Upper lobe of right lung (tissue), 1 donor: Measurements from ENCODE around the gene CASQ2. TPM values are rescaled to one million over a fixed set of nuclear protein-coding genes. Genes with fewer than 3 reads are reported as not detected.

ENCODE experiments used
- ATAC-seq: fragments of 200-7000 bp; cut with Tn5 transposase; one replicate; pipeline ENCODE4 v1.9.1; 2020; ENCODE audit warnings: mild to moderate bottlenecking, moderate library complexity
- DNase-seq: peaks from one replicate; pipeline ENCODE4 v3.0.0-alpha.2; 2020
- H3K27ac ChIP-seq: fragments of 200-600 bp; one replicate; pipeline ENCODE4 v1.8.0; 2022
- H3K27me3 ChIP-seq: fragments of 200-600 bp; one replicate; pipeline ENCODE4 v1.8.0; 2022; ENCODE audit warnings: mild to moderate bottlenecking
- H3K36me3 ChIP-seq: fragments of 200-600 bp; one replicate; pipeline ENCODE4 v1.8.0; 2022
- H3K4me1 ChIP-seq: fragments of 200-600 bp; one replicate; pipeline ENCODE4 v1.8.0; 2022
- H3K4me3 ChIP-seq: fragments of 200-600 bp; one replicate; pipeline ENCODE4 v1.8.0; 2022; ENCODE audit warnings: mild to moderate bottlenecking
- H3K9me3 ChIP-seq: fragments of 200-600 bp; one replicate; pipeline ENCODE4 v1.8.0; 2022
- CTCF ChIP-seq: fragments of 200-600 bp; IDR thresholded peaks from one replicate; pipeline ENCODE4 v1.8.0; 2022; ENCODE audit warnings: antibody characterized with exemption
- intact Hi-C: fragments of 100-400 bp; cut with DNase I; formaldehyde crosslinking; loops from one replicate; pipeline ENCODE4 v1.11.0; 2022
- total RNA-seq: library from RNA; stranded (reverse); fragmentation: NEBNext Ultra II Directional; extraction: Animal tissue kit (Norgen Biotek cat#: 25700); gene quantifications from one replicate; pipeline ENCODE4 v1.2.1, GENCODE V29; 2021
- donor health status: DM: no; HTN: yes; CAD: no; lungs with severe emphysema.

The CASQ2 gene
- total RNA-seq, 1 donor from 2014 or later: 1.3 TPM

GRCh38 chr1:115701090-115701489 is 67.4 kb downstream of the CASQ2 start:
- ATAC-seq (no peak), DNase-seq (no peak)
- H3K27me3 ChIP-seq: no peaks in the 10 kb centered on the region
- intact Hi-C loops: no loop called here
- no peak for TF ChIP-seq CTCF
- H3K4me3 ChIP-seq: no peak overlapping the region
- H3K27ac ChIP-seq: no peak overlapping the region
- no peaks in the 10 kb centered on the region for H3K9me3 ChIP-seq
- H3K4me1 ChIP-seq: no peaks in the 10 kb centered on the region
- H3K36me3 ChIP-seq: no peaks in the 10 kb centered on the region

- no peak overlapping the region for H3K27ac ChIP-seq
- no peak overlapping the region for H3K4me3 ChIP-seq
- no peaks in the 10 kb centered on the region for H3K4me1 ChIP-seq
- no peak for TF ChIP-seq CTCF
- ATAC-seq: no peak
- H3K27me3 ChIP-seq: no peaks in the 10 kb centered on the region
- no peak for DNase-seq
- intact Hi-C loops: no loop called here
- H3K36me3 ChIP-seq: no peaks in the 10 kb centered on the region
- H3K9me3 ChIP-seq: no peaks in the 10 kb centered on the region
Measured at GRCh38 chr1:115697619-115698018, 70.9 kb downstream of the CASQ2 start.

- Histone ChIP-seq H3K4me1 (no peaks in the 10 kb centered on the region), H3K27ac (no peak overlapping the region), H3K9me3 (no peaks in the 10 kb centered on the region), H3K36me3 (peaks cover 22% of the 10 kb centered on the region), H3K4me3 (no peak overlapping the region), H3K27me3 (no peaks in the 10 kb centered on the region)
- intact Hi-C loops: no loop called here
- DNase-seq: no peak
- ATAC-seq: no peak
- TF ChIP-seq CTCF: no peak
Measured at GRCh38 chr1:115694805-115695204, 73.7 kb downstream of the CASQ2 start.

- TF ChIP-seq CTCF: no peak
- no peak overlapping the region for H3K27ac ChIP-seq
- intact Hi-C loops: no loop called here
Measured at GRCh38 chr1:115692224-115692623, 76.3 kb downstream of the CASQ2 start.

GRCh38 chr1:115690972-115691371 is 77.5 kb downstream of the CASQ2 start:
- ATAC-seq (no peak), DNase-seq (no peak)
- Histone ChIP-seq H3K4me3 (no peak overlapping the region), H3K4me1 (no peaks in the 10 kb centered on the region), H3K27me3 (no peaks in the 10 kb centered on the region), H3K9me3 (no peaks in the 10 kb centered on the region), H3K36me3 (peaks cover 31% of the 10 kb centered on the region), H3K27ac (no peak overlapping the region)
- intact Hi-C loops: no loop called here
- no peak for TF ChIP-seq CTCF

More at GRCh38 chr1:115692224-115692623, 76.3 kb downstream of the CASQ2 start:
- no peaks in the 10 kb centered on the region for H3K27me3 ChIP-seq
- H3K4me3 ChIP-seq: no peak overlapping the region
- ATAC-seq: no peak
- no peaks in the 10 kb centered on the region for H3K4me1 ChIP-seq
- peaks cover 30% of the 10 kb centered on the region for H3K36me3 ChIP-seq
- no peaks in the 10 kb centered on the region for H3K9me3 ChIP-seq
- no peak for DNase-seq

- Histone ChIP-seq H3K27ac (no peak overlapping the region), H3K27me3 (no peaks in the 10 kb centered on the region), H3K4me1 (no peaks in the 10 kb centered on the region), H3K9me3 (no peaks in the 10 kb centered on the region), H3K36me3 (peaks cover 51% of the 10 kb centered on the region), H3K4me3 (no peak overlapping the region)
- no peak for ATAC-seq
- no peak for TF ChIP-seq CTCF
- no peak for DNase-seq
- intact Hi-C loops: no loop called here
Measured at GRCh38 chr1:115687744-115688143, 80.8 kb downstream of the CASQ2 start.
